ENCODE data around the gene DMRTB1. TPM values are rescaled to one million over a fixed set of nuclear protein-coding genes. Genes with fewer than 3 reads are reported as not detected.

DMRTB1 gene
- total and polyA plus RNA-seq, 2 of the 4 experiments (the other 2 are of a cell fraction), result not detected

DNA sequence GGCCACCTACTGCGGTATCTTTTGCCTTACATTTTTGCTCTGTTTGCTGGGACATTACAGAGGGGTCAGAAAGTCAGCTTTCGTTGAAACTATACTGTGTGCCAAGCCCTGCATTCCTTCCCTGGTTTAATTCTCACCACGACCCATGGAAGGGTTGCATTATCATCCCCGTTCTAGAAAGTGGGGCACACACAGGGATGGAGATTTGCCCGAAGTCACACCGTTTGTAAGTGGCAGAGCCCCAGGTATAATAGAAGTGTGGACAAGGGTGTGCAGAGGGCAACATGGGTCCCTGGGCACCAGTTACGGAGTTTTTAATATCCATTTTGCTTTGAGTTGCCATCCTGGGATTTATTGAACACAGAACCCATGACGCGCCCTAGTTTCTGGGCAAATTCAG lies 11.8 kb downstream of the DMRTB1 start:
- Histone ChIP-seq H2BK15ac (ENCODE audit: low read depth, low read length) (no peak overlapping the region), H3K9me1 (ENCODE audit: insufficient read depth, low read length) (peaks cover 7% of the 10 kb centered on the region; the same call in 1 of the 2 replicates), H3K23ac (ENCODE audit: low read depth, low read length) (no peak overlapping the region), H3K4ac (ENCODE audit: low read depth, low read length) (no peak overlapping the region), H3K4me1 (ENCODE audit: control insufficient read depth, insufficient read depth, low read length) (no peaks in the 10 kb centered on the region), H4K20me1 (ENCODE audit: insufficient read depth, low read length) (no peaks in the 10 kb centered on the region), H2AK5ac (ENCODE audit: low read depth, low read length) (no peak overlapping the region), H3K9me3 (ENCODE audit: control insufficient read depth, insufficient read depth, low read length) (no peaks in the 10 kb centered on the region), H3K9ac (ENCODE audit: low read depth, low read length) (no peak overlapping the region), H3K4me2 (ENCODE audit: low read depth, low read length) (no peak overlapping the region), H3K79me1 (ENCODE audit: low read depth in 1 of 2, low read length in 2 of 2) (no peaks in the 10 kb centered on the region), H3K14ac (replicated peaks; ENCODE audit: low read depth, low read length) (no peak overlapping the region), H3K18ac (ENCODE audit: low read depth, low read length) (no peak overlapping the region), H2BK120ac (ENCODE audit: low read depth, low read length) (no peak overlapping the region), H3K4me3 (ENCODE audit: insufficient read depth, low read depth, low read length) (no peak overlapping the region), H3K27ac (ENCODE audit: insufficient read depth, low read length) (no peak overlapping the region), H3K36me3 (ENCODE audit: control insufficient read depth, insufficient read depth, low read length) (no peaks in the 10 kb centered on the region), H2AK9ac (replicated peaks; ENCODE audit: low read depth, low read length, poor library complexity) (no peak overlapping the region), H2AFZ (replicated peaks; ENCODE audit: low read length, poor library complexity) (no peak overlapping the region), H2BK5ac (ENCODE audit: low read depth, low read length, poor library complexity, severe bottlenecking) (no peak overlapping the region), H2BK20ac (ENCODE audit: low read depth, low read length) (no peak overlapping the region), H3K27me3 (ENCODE audit: control insufficient read depth, insufficient read depth, low read length) (peaks cover 15% of the 10 kb centered on the region), H4K91ac (ENCODE audit: insufficient read depth, low read depth, low read length) (no peak overlapping the region), H4K8ac (ENCODE audit: low read depth in 2 of 2, low read length in 2 of 2) (no peak overlapping the region), H4K5ac (ENCODE audit: low read depth, low read length) (no peak overlapping the region), H3K56ac (ENCODE audit: extremely low read depth, insufficient read depth, low read length) (no peak overlapping the region)
- POLR2A ChIA-PET (ENCODE audit: unreplicated experiment), result no interaction called here
- CTCF ChIA-PET, result interaction anchor here (0.6 kb wide), 2 partner anchors 13 to 1033 kb away, joined by 3 read pairs; no protein-coding TSS in a partner anchor
- intact Hi-C loops (cut with micrococcal nuclease), result loop anchor here (2.0 to 5.0 kb wide), 3 partner anchors 79 to 356 kb away; no protein-coding TSS in a partner anchor
- dilution Hi-C loops (cut with HindIII; ENCODE audit: low sequenced_read_pairs, unreplicated experiment), result no loop called here
- TF ChIP-seq SMC3 (IDR thresholded peaks at IDR 0.05; ENCODE audit: low read depth, low read length), result no peak
- TF ChIP-seq, protein P1, sequence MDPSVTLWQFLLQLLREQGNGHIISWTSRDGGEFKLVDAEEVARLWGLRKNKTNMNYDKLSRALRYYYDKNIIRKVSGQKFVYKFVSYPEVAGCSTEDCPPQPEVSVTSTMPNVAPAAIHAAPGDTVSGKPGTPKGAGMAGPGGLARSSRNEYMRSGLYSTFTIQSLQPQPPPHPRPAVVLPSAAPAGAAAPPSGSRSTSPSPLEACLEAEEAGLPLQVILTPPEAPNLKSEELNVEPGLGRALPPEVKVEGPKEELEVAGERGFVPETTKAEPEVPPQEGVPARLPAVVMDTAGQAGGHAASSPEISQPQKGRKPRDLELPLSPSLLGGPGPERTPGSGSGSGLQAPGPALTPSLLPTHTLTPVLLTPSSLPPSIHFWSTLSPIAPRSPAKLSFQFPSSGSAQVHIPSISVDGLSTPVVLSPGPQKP (IDR thresholded peaks at IDR 0.05; ENCODE audit: borderline replicate concordance, low read depth, low read length), result no peak
- TF ChIP-seq, protein P2, sequence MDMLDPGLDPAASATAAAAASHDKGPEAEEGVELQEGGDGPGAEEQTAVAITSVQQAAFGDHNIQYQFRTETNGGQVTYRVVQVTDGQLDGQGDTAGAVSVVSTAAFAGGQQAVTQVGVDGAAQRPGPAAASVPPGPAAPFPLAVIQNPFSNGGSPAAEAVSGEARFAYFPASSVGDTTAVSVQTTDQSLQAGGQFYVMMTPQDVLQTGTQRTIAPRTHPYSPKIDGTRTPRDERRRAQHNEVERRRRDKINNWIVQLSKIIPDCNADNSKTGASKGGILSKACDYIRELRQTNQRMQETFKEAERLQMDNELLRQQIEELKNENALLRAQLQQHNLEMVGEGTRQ (IDR thresholded peaks at IDR 0.05; ENCODE audit: low read depth, low read length), result no peak
- TF ChIP-seq RCOR1 (IDR thresholded peaks at IDR 0.05; ENCODE audit: insufficient replicate concordance, low read length), result no peak
- no peak for TF ChIP-seq MAZ (IDR thresholded peaks at IDR 0.05; ENCODE audit: borderline replicate concordance, low read depth, low read length)
- TF ChIP-seq BHLHE40 (IDR thresholded peaks at IDR 0.05; ENCODE audit: low read depth, low read length), result no peak
- TF ChIP-seq POLR2A (IDR thresholded peaks at IDR 0.05; ENCODE audit: low read depth, low read length), result no peak
- no peak for TF ChIP-seq RFX5 (IDR thresholded peaks at IDR 0.05; ENCODE audit: low read depth, low read length)
- TF ChIP-seq CHD1 (IDR thresholded peaks at IDR 0.05; ENCODE audit: low read depth, low read length), result no peak
- ATAC-seq (ENCODE audit: low read depth), result no peak
- in situ Hi-C loops (cut with MboI; ENCODE audit: low sequenced_read_pairs), result loop anchor here (5.0 kb wide), 1 partner anchor 194 kb away; no protein-coding TSS in a partner anchor
- WGBS, 2 experiments (ENCODE audit: extremely low coverage in 2 of 2, insufficient read length in 1 of 2), result 83% methylated on average over 3 of the region's 9 CpGs; no CpG with 5 or more reads in 1 of the 2 experiments
- BruUV-seq (replicated peaks), result no TSS peak
- DNase-seq, result no peak
